MCF 10A (cell line): Measurements from ENCODE around the gene STK17A. TPM values are rescaled to one million over a fixed set of nuclear protein-coding genes. Genes with fewer than 3 reads are reported as not detected.

Source experiments
- BruUV-seq: library from RNA; stranded (reverse); fragments of 400-500 nt; replicated peaks from 2 replicates; lab custom pipeline; 2021; lab: Mats Ljungman, UMichigan
- CTCF ChIA-PET: fragments of 300-600 bp; sonication (Branson Sonifier 250); formaldehyde crosslinking; extraction: SDS; loops from one replicate; lab custom pipeline; 2021; ENCODE audit warnings: antibody characterized with exemption, inconsistent platforms; lab: Yijun Ruan, JAX
- POLR2A ChIA-PET: fragments of 300-600, 350-650 bp; sonication (Branson Sonifier 250); formaldehyde crosslinking; extraction: SDS; loops from one replicate; lab custom pipeline; 2020; ENCODE audit warnings: antibody characterized with exemption, inconsistent platforms; lab: Yijun Ruan, JAX
- DNase-seq: peaks from one replicate; pipeline ENCODE4 v3.0.0-alpha.2; 2018; ENCODE audit not compliant: unreplicated experiment
- H3K27ac Mint-ChIP-seq: one replicate; pipeline ENCODE4 v1.8.0; 2022; ENCODE audit warnings: mild to moderate bottlenecking, low read depth, mixed read lengths; ENCODE audit not compliant: unreplicated experiment
- H3K27me3 Mint-ChIP-seq: one replicate; pipeline ENCODE4 v1.8.0; 2022; ENCODE audit warnings: mixed read lengths; ENCODE audit not compliant: insufficient read depth, unreplicated experiment
- H3K36me3 Mint-ChIP-seq: one replicate; pipeline ENCODE4 v1.8.0; 2022; ENCODE audit warnings: mild to moderate bottlenecking, moderate library complexity, mixed read lengths; ENCODE audit not compliant: insufficient read depth, unreplicated experiment
- H3K4me1 Mint-ChIP-seq: one replicate; pipeline ENCODE4 v1.8.0; 2022; ENCODE audit warnings: mixed read lengths; ENCODE audit not compliant: insufficient read depth, unreplicated experiment
- H3K4me3 Mint-ChIP-seq: one replicate; pipeline ENCODE4 v1.8.0; 2022; ENCODE audit warnings: mild to moderate bottlenecking, moderate library complexity, mixed read lengths; ENCODE audit not compliant: unreplicated experiment
- H3K9me3 Mint-ChIP-seq: one replicate; pipeline ENCODE4 v1.8.0; 2022; ENCODE audit warnings: mixed read lengths; ENCODE audit not compliant: unreplicated experiment
- CTCF ChIP-seq: fragments of 200-600 bp; IDR thresholded peaks from one replicate; pipeline ENCODE4 v1.8.0; 2022; ENCODE audit warnings: antibody characterized with exemption, mild to moderate bottlenecking; ENCODE audit not compliant: unreplicated experiment
- intact Hi-C: fragments of 100-400 bp; cut with micrococcal nuclease; formaldehyde crosslinking; loops from 2 replicates; pipeline ENCODE4 v1.14.1; 2022
- total RNA-seq: library from RNA; stranded (reverse); gene quantifications from 2 replicates; pipeline ENCODE4 v1.2.3, GENCODE V29; 2022

The STK17A gene
- total RNA-seq, 1 experiment from 2014 or later = 51.6 TPM

- DNase-seq = no peak
Observed at GRCh38 chr7:43612599-43613589, 30.0 kb downstream of the STK17A start.

GRCh38 chr7:43615558-43616145, 32.7 kb downstream of the STK17A start:
- ChIA-PET POLR2A (interaction anchor here (1.4 to 2.9 kb wide), 2 partner anchors 30 to 33 kb away, joined by 3 to 8 read pairs; partner anchors contain the start of gene STK17A), CTCF (interaction anchor here (0.6 to 1.7 kb wide), 3 partner anchors 12 to 34 kb away, joined by 3 to 4 read pairs (median 4); no protein-coding TSS in a partner anchor)
- Mint-ChIP-seq H3K4me3 (no peak overlapping the region), H3K27ac (no peak overlapping the region), H3K4me1 (peaks cover 8% of the 10 kb centered on the region), H3K36me3 (peaks cover 25% of the 10 kb centered on the region), H3K27me3 (no peaks in the 10 kb centered on the region), H3K9me3 (no peaks in the 10 kb centered on the region)
- no peak for TF ChIP-seq CTCF
- BruUV-seq = no TSS peak
- intact Hi-C loops = no loop called here
- no peak for DNase-seq

More at GRCh38 chr7:43612599-43613589, 30.0 kb downstream of the STK17A start:
- Mint-ChIP-seq H3K9me3 (no peaks in the 10 kb centered on the region), H3K27me3 (no peaks in the 10 kb centered on the region), H3K36me3 (peaks cover 52% of the 10 kb centered on the region), H3K4me3 (no peak overlapping the region), H3K27ac (no peak overlapping the region), H3K4me1 (peaks cover 5% of the 10 kb centered on the region)
- intact Hi-C loops = no loop called here
- BruUV-seq = no TSS peak
- ChIA-PET CTCF (interaction anchor here (0.5 to 2.8 kb wide), 3 partner anchors 10 to 30 kb away, joined by 3 to 8 read pairs (median 3); partner anchors contain the start of gene STK17A), POLR2A (interaction anchor here (1.0 to 1.7 kb wide), 3 partner anchors 15 to 30 kb away, joined by 3 to 5 read pairs (median 3); partner anchors contain the start of gene STK17A)
- no peak for TF ChIP-seq CTCF

- Mint-ChIP-seq H3K4me1 (peaks cover 11% of the 10 kb centered on the region), H3K27ac (no peak overlapping the region), H3K36me3 (peaks cover 13% of the 10 kb centered on the region), H3K9me3 (no peaks in the 10 kb centered on the region), H3K4me3 (no peak overlapping the region), H3K27me3 (no peaks in the 10 kb centered on the region)
- ChIA-PET POLR2A (interaction anchor here (1.3 to 2.9 kb wide), 3 partner anchors 11 to 32 kb away, joined by 7 to 9 read pairs (median 8); no protein-coding TSS in a partner anchor), CTCF (interaction anchor here (0.6 to 2.2 kb wide), 4 partner anchors 13 to 59 kb away, joined by 3 to 7 read pairs (median 4); partner anchors contain the start of gene STK17A)
- BruUV-seq = no TSS peak
- no peak for TF ChIP-seq CTCF
- no peak for DNase-seq
- intact Hi-C loops = no loop called here
Observed at GRCh38 chr7:43616977-43617376, 34.1 kb downstream of the STK17A start.
